ENCODE results near the gene TMED9. TPM values are rescaled to one million over a fixed set of nuclear protein-coding genes. Genes with fewer than 3 reads are reported as not detected.

TMED9 gene
- 96.6 TPM for polyA plus RNA-seq

- Mint-ChIP-seq H3K36me3 (peaks cover 1% of the 10 kb centered on the region), H3K4me1 (peaks cover 4 to 9% (median 4%) of the 10 kb centered on the region in 3 donors), H3K27me3 (no peaks in the 10 kb centered on the region), H3K4me3 (peak within 1 kb of the TSS; percentile 84 to 100 (median 98)), H3K27ac (peak within 1 kb of the TSS; percentile 43 to 98 (median 82)), H3K9me3 (no peaks in the 10 kb centered on the region)
These were observed at the start of gene TMED9 for GRCh38 chr5:177592010-177592834. Gene TMED9, plus strand, starts transcription at chr5:177592203. Its CDS starts 12 bp downstream, at chr5:177592215.

- no peaks in the 10 kb centered on the region for H3K27me3 Mint-ChIP-seq
- peaks cover 7% of the 10 kb centered on the region for H3K36me3 Mint-ChIP-seq
- peaks cover 0 to 13% (median 8%) of the 10 kb centered on the region in 3 donors for H3K4me1 Mint-ChIP-seq
- H3K27ac Mint-ChIP-seq = no peak overlapping the region
- no peaks in the 10 kb centered on the region for H3K9me3 Mint-ChIP-seq
- H3K4me3 Mint-ChIP-seq = no peak overlapping the region
These were observed 49.1 kb upstream of the TMED9 start for GRCh38 chr5:177542816-177543465.

DNA sequence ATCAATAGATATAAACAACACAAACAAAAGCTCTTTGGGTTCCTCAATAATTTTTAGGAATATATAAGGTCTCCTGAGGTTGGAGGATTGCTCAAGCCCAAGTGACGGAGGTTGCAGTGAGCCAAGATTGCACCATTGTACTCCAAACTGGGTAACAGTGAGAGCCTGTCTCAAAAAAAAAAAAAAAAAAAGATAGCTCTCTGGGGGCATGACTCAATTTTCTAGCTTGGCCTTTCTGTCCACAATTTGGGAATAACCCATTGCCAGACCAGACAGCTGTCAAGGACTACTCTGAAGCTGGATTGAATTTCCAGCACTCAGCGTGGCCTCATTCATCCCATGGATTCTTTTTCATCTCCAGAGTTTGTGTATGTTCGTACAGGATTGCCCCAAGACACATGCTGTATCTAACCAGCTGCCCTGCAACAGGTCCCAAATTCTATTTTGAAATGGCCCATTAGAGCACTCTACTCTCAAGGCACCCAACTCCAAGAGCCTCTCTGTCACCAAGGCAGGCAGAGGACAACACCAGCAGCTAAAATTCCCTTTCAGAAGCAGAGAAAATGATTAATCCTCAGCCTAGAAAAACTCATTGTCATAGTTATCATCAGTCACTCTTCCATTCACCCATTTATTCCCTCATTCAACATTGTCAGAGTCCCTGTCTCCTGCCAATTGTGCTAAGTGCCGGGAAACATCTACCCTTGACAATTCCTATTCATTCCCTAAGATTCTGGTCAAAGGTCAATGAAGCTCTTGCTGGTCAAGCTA lies 46.3 kb upstream of the TMED9 start:
- H3K27ac Mint-ChIP-seq = no peak overlapping the region

DNA sequence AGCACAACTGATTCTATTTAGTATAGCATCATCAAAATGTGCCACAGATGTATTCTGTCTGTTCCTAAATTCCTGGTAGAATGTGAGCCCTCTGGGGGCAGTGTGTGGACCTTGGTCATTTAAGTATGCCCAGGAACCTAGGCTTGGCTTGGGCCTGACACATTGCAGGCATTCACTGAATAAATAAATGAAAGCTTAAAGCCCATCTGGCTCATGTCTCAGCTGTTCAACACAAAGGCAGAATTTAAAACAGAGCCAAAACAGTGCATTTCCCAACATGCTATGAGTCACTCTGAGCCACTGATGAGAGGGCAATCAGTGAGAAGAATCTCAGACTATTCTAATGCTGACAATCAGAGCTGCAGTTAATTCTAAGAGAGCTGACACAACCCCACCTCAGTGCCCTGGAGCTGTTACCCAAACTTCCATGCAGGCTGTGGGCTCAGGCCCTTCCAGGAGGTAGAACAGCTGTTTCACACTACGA lies 45.7 kb upstream of the TMED9 start:
- H3K4me1 Mint-ChIP-seq = peaks cover 4 to 17% (median 15%) of the 10 kb centered on the region in 3 donors
- H3K9me3 Mint-ChIP-seq = no peaks in the 10 kb centered on the region
- peaks cover 5% of the 10 kb centered on the region for H3K36me3 Mint-ChIP-seq
- no peak overlapping the region for H3K27ac Mint-ChIP-seq
- H3K27me3 Mint-ChIP-seq = no peaks in the 10 kb centered on the region
- no peak overlapping the region for H3K4me3 Mint-ChIP-seq

More for the DNA sequence above, 46.3 kb upstream of the TMED9 start:
- H3K27me3 Mint-ChIP-seq = no peaks in the 10 kb centered on the region
- no peaks in the 10 kb centered on the region for H3K9me3 Mint-ChIP-seq
- peaks cover 8% of the 10 kb centered on the region for H3K36me3 Mint-ChIP-seq
- peaks cover 4 to 18% (median 16%) of the 10 kb centered on the region in 3 donors for H3K4me1 Mint-ChIP-seq
- H3K4me3 Mint-ChIP-seq = no peak overlapping the region

GRCh38 chr5:177547736-177548135 lies 44.3 kb upstream of the TMED9 start:
- Mint-ChIP-seq H3K9me3 (no peaks in the 10 kb centered on the region), H3K27ac (peak overlapping the region in 1 of 3 donors; percentile 3), H3K27me3 (no peaks in the 10 kb centered on the region), H3K4me3 (peak overlapping the region in 1 of 4 donors; percentile 73), H3K36me3 (peaks cover 5% of the 10 kb centered on the region), H3K4me1 (peaks cover 12 to 21% (median 17%) of the 10 kb centered on the region in 3 donors)

GRCh38 chr5:177548495-177548894 lies 43.5 kb upstream of the TMED9 start:
- Mint-ChIP-seq H3K9me3 (no peaks in the 10 kb centered on the region), H3K4me1 (peaks cover 14 to 27% (median 24%) of the 10 kb centered on the region in 3 donors), H3K27ac (peak overlapping the region in 1 of 3 donors; percentile 39), H3K27me3 (no peaks in the 10 kb centered on the region), H3K4me3 (peak overlapping the region in 1 of 4 donors; percentile 39), H3K36me3 (peaks cover 3% of the 10 kb centered on the region)

- H3K9me3 Mint-ChIP-seq = no peaks in the 10 kb centered on the region
- H3K27ac Mint-ChIP-seq = peak overlapping the region in 1 of 3 donors; percentile 46
- peaks cover 22 to 32% (median 32%) of the 10 kb centered on the region in 3 donors for H3K4me1 Mint-ChIP-seq
- H3K27me3 Mint-ChIP-seq = no peaks in the 10 kb centered on the region
- H3K4me3 Mint-ChIP-seq = peak overlapping the region in 2 of 4 donors; percentile 38 to 72
- H3K36me3 Mint-ChIP-seq = peaks cover 3% of the 10 kb centered on the region
These were observed 41.9 kb upstream of the TMED9 start for GRCh38 chr5:177550122-177550521.

DNA sequence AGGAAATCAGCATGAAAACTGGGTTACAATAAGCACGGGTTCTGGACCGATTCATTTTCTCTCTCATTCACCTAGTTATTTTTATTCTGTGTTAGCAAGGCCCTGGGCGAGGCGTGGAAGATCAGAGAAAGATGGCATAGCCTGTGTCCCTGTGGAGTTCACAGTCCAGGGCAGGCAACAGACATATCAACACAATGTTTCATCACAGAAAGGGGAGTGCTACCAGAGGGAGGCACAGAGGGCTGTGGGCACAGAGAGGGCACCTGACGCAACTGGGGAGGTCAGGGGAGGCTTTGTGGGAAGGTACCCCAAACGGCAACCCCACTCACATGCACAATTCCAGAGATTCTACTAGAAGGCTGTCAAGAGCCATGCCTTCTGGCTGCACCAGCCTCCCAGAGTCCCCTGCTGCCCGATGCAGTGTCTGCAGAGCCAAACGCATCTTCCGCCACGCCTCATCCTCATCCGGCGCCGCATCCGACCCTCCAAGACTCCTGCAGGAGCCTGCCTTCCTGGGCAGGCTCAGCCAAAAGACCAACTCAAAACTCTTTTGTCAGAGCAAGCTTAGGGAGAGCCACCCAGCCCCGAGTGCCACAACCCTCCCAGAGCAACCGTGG lies 39.1 kb upstream of the TMED9 start:
- Mint-ChIP-seq H3K4me3 (peak overlapping the region; percentile 77 to 88 (median 84)), H3K9me3 (no peaks in the 10 kb centered on the region), H3K36me3 (peaks cover under 1% of the 10 kb centered on the region), H3K27me3 (no peaks in the 10 kb centered on the region), H3K4me1 (peaks cover 22 to 32% (median 24%) of the 10 kb centered on the region in 3 donors), H3K27ac (peak overlapping the region; percentile 46 to 94 (median 51))

- Mint-ChIP-seq H3K27me3 (no peaks in the 10 kb centered on the region), H3K36me3 (no peaks in the 10 kb centered on the region), H3K4me3 (peak overlapping the region; percentile 77 to 93 (median 85)), H3K27ac (peak overlapping the region in 1 of 3 donors; percentile 51), H3K9me3 (no peaks in the 10 kb centered on the region), H3K4me1 (peaks cover 21 to 27% (median 22%) of the 10 kb centered on the region in 3 donors)
These were observed 38.2 kb upstream of the TMED9 start for GRCh38 chr5:177553671-177554429.

DNA sequence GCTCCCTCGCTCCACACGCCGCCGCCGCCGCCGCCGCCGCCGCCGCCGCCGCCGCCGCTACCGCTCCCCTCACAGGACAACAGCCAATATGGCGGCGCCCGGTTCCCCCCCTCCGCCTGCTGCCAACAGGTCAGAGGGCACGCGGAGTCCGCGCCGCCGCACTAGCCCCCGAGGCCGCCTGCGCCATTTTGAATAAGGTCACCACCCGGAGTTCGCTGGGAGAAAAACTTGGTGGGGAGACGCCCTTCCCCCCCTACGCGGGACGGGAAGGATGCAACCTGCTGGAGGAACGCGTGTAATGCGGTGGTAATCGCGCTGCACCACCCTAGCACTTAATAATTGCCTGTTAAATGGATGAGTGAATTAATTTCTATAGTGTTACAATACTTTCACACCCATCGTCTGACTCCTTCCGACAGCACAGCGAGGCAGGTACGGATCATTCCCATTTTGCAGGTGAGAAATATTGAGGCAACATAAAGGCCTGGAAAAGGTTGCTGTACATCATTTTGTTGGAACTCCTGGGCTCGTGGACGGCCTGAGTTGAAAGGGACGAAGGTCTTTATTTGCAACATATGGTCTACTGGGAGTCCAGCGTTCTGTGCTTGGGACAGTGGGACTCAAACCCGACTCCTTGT lies 37.4 kb upstream of the TMED9 start, which contains the start of gene FAM193B:
Gene FAM193B, minus strand, starts transcription at position 90 of the 638 bp plus-strand sequence. CDS start 105 bp downstream, outside the sequence.
- Mint-ChIP-seq H3K27me3 (no peaks in the 10 kb centered on the region), H3K4me1 (peaks cover 21 to 27% (median 22%) of the 10 kb centered on the region in 3 donors), H3K4me3 (peak within 1 kb of the TSS; percentile 79 to 97 (median 95)), H3K9me3 (no peaks in the 10 kb centered on the region), H3K27ac (peak within 1 kb of the TSS; percentile 51 to 95 (median 93)), H3K36me3 (no peaks in the 10 kb centered on the region)

GRCh38 chr5:177555228-177555627 lies 36.8 kb upstream of the TMED9 start:
- Mint-ChIP-seq H3K4me1 (peaks cover 20 to 25% (median 21%) of the 10 kb centered on the region in 3 donors), H3K27ac (peak overlapping the region in 1 of 3 donors; percentile 95), H3K27me3 (no peaks in the 10 kb centered on the region), H3K4me3 (peak overlapping the region; percentile 56 to 97 (median 86)), H3K9me3 (no peaks in the 10 kb centered on the region), H3K36me3 (no peaks in the 10 kb centered on the region)

DNA sequence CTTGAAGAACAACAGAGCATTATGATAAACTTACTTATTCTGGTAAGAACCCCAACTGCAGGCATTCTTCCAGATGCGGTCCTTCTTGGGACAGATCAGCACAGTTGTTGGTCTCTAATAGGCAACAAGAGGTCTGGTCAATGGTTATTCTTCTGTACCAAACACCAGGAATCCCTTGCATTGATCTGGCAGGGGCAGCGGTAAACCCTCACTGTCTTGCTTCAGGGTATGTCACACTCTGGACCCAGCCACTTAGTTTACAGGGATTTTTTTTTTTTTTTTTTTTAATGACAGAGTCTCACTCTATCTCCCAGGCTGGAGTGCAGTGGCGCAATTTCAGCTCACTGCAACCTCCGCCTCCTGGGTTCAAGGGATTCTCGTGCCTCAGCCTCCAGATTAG lies 36.3 kb upstream of the TMED9 start:
- H3K4me1 Mint-ChIP-seq = peaks cover 18 to 23% (median 21%) of the 10 kb centered on the region in 3 donors
- no peaks in the 10 kb centered on the region for H3K9me3 Mint-ChIP-seq
- peak overlapping the region in 1 of 4 donors; percentile 93 for H3K4me3 Mint-ChIP-seq
- no peaks in the 10 kb centered on the region for H3K36me3 Mint-ChIP-seq
- no peaks in the 10 kb centered on the region for H3K27me3 Mint-ChIP-seq
- H3K27ac Mint-ChIP-seq = no peak overlapping the region

- H3K27ac Mint-ChIP-seq = peak overlapping the region in 1 of 3 donors; percentile 86
These were observed 34.9 kb upstream of the TMED9 start for GRCh38 chr5:177557041-177557647.

More at GRCh38 chr5:177557041-177557647, 34.9 kb upstream of the TMED9 start:
- H3K36me3 Mint-ChIP-seq = no peaks in the 10 kb centered on the region
- H3K27me3 Mint-ChIP-seq = no peaks in the 10 kb centered on the region
- peaks cover 14 to 20% (median 20%) of the 10 kb centered on the region in 3 donors for H3K4me1 Mint-ChIP-seq
- no peaks in the 10 kb centered on the region for H3K9me3 Mint-ChIP-seq
- H3K4me3 Mint-ChIP-seq = no peak overlapping the region
